Measurements from ENCODE around the gene ATG7. TPM values are rescaled to one million over a fixed set of nuclear protein-coding genes. Genes with fewer than 3 reads are reported as not detected.

Gene ATG7
- total and polyA plus RNA-seq, 10 of the 15 experiments (the other 5 are each of a cell fraction or from before 2014, with no cell fraction given): 13.5 to 49.5 (median 26.4) TPM

DNA sequence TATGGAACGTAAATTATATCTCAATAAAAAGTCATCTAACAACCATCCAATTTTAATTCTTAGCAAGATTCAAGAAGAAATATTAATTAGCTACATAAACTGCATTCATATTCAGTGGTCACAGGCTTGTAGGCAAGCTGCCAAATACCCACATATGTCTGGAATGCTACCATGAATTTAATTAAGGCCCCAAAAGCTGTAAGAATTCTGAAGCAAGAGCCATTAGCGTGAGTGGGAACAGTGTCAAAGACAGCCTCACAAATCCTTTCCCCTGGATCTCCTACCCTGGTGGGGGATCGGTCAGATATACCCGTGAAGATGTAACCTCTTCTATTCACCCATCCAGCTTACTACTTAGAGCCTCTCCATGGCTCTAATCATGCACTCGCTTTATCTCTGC lies 40.0 kb downstream of the ATG7 start (continued):
- TF ChIP-seq ZNF384 (IDR thresholded peaks at IDR 0.05; ENCODE audit: borderline replicate concordance, low read depth, low read length): no peak
- TF ChIP-seq CREM (IDR thresholded peaks at IDR 0.05; ENCODE audit: low read depth): no peak
- no peak for TF ChIP-seq WRNIP1 (IDR thresholded peaks at IDR 0.05; ENCODE audit: borderline replicate concordance, low read depth, low read length)
- TF ChIP-seq BHLHE40 (IDR thresholded peaks at IDR 0.05; ENCODE audit: borderline replicate concordance in 1 of 2, low read depth in 2 of 2, low read length in 1 of 2): no peak

DNA sequence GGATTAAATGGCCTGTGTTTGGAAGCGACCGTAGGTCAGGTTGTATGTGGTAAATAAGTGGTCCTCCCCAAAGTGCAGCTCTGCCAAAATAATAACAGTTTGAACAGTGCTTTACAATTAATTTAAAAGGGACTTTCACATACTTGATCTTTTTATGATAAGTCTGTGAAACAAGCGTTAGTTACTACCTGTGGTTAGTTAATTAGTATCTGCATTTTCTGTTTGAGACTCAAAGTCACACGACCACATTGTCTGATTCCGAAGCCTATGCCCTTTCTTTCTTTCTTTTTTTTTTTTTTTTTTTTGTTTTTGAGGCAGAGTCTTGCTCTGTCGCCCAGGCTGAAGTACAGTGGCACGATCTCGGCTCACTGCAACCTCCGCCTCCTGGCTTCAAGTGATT lies 45.1 kb downstream of the ATG7 start:
- ChIA-PET SMC1A (ENCODE audit: uncharacterized antibody, unreplicated experiment) (no interaction called here), POLR2A (interaction anchor here (0.7 kb wide), 1 partner anchor 303 kb away, joined by 3 read pairs; no protein-coding TSS in a partner anchor), RAD21 (ENCODE audit: unreplicated experiment) (no interaction called here), CTCF (no interaction called here)
- H3K9me3 ChIP-seq (replicated peaks; ENCODE audit: control insufficient read depth, insufficient read depth, low read length): no peaks in the 10 kb centered on the region
- H3K4me2 ChIP-seq (ENCODE audit: control insufficient read depth, insufficient read depth): no peak overlapping the region
- H3K36me3 ChIP-seq (ENCODE audit: control insufficient read depth in 2 of 2, insufficient read depth in 2 of 2, low read length in 1 of 2): peaks cover 4 to 23% of the 10 kb centered on the region in 2 experiments; a peak in 3 of 4 replicates
- no TSS peak for BruUV-seq (replicated peaks)
- H4K20me1 ChIP-seq (ENCODE audit: control insufficient read depth, insufficient read depth): no peaks in the 10 kb centered on the region
- FAIRE-seq (no peak), DNase-seq (ENCODE audit: low read depth, low spot score) (no peak), ATAC-seq (no peak)
- in situ Hi-C loops (cut with MboI) (no loop called here), intact Hi-C loops (cut with micrococcal nuclease; ENCODE audit: unreplicated experiment) (no loop called here)
- H3K27ac ChIP-seq (ENCODE audit: control insufficient read depth, insufficient read depth): no peak overlapping the region
- 79% methylated on average over 8 of the region's 9 CpGs for WGBS (ENCODE audit: insufficient coverage, insufficient replicate concordance, low lambda C conversion rate, missing lambda C conversion rate)
- no peak overlapping the region for H3K9ac ChIP-seq (ENCODE audit: control insufficient read depth, insufficient read depth, low read length)
- H3K79me2 ChIP-seq (ENCODE audit: control insufficient read depth, insufficient read depth, low read length): no peaks in the 10 kb centered on the region
- TF ChIP-seq CREM (IDR thresholded peaks at IDR 0.05; ENCODE audit: low read depth) (no peak), IKZF2 (IDR thresholded peaks at IDR 0.05) (no peak), POLR2AphosphoS2 (IDR thresholded peaks at IDR 0.05; ENCODE audit: low read depth, low read length) (no peak), MTA2 (IDR thresholded peaks at IDR 0.05; ENCODE audit: low read depth) (peak; percentile 65)
- H3K4me3 ChIP-seq: no peak overlapping the region
- no peaks in the 10 kb centered on the region for H3K27me3 ChIP-seq (replicated peaks in 1 of 2; ENCODE audit: control insufficient read depth in 2 of 2, insufficient read depth in 2 of 2, low read length in 1 of 2)
- H2AFZ ChIP-seq (ENCODE audit: control insufficient read depth, low read depth, low read length): no peak overlapping the region
- H3K4me1 ChIP-seq (ENCODE audit: control insufficient read depth, insufficient read depth, low read length): no peaks in the 10 kb centered on the region
